GM10266 (cell line): ENCODE data around the gene FLNB.

ENCODE experiments used
- DNase-seq: peaks from one replicate; pipeline ENCODE4 v3.0.0; 2012; ENCODE audit errors: extremely low spot score
- CTCF ChIP-seq: IDR thresholded peaks from 2 replicates; pipeline ENCODE4 v1.5.1; 2012; ENCODE audit warnings: mild to moderate bottlenecking, low read depth; ENCODE audit not compliant: control insufficient read depth, insufficient read depth; ENCODE audit errors: missing control alignments

The FLNB gene

DNA sequence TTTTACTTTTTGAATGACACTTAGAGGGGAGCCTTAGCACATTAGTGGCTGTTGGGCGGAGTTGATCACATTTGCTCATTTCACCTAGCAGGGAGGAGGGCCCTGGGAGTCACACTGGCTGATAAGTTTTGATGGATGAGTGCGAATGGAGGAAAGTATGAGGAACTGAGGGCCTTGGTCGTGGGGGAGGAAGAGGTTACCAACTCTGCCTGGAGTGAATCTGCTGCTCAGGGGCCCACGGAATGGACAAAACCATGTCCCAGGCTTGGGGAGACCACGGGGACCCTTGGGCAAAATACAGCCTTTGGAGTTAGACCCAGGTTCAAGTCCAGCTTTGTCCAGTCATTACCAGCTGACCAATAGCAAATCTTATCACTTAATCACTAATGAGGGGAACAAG, 5.1 kb upstream of the FLNB start:
- TF ChIP-seq CTCF, result no peak
- no peak for DNase-seq

GRCh38 chr3:58004973-58005372, 3.2 kb upstream of the FLNB start:
- no peak for TF ChIP-seq CTCF
- DNase-seq, result no peak

- no peak for TF ChIP-seq CTCF
- no peak for DNase-seq
Observed at GRCh38 chr3:58005669-58006068, 2.6 kb upstream of the FLNB start.

- DNase-seq, result no peak
- TF ChIP-seq CTCF, result no peak
Observed at GRCh38 chr3:58006661-58007060, 1.6 kb upstream of the FLNB start.

- DNase-seq, result peak; percentile 55
- TF ChIP-seq CTCF, result no peak
Observed at GRCh38 chr3:58009026-58009748, 965 bp downstream of the FLNB start.

DNA sequence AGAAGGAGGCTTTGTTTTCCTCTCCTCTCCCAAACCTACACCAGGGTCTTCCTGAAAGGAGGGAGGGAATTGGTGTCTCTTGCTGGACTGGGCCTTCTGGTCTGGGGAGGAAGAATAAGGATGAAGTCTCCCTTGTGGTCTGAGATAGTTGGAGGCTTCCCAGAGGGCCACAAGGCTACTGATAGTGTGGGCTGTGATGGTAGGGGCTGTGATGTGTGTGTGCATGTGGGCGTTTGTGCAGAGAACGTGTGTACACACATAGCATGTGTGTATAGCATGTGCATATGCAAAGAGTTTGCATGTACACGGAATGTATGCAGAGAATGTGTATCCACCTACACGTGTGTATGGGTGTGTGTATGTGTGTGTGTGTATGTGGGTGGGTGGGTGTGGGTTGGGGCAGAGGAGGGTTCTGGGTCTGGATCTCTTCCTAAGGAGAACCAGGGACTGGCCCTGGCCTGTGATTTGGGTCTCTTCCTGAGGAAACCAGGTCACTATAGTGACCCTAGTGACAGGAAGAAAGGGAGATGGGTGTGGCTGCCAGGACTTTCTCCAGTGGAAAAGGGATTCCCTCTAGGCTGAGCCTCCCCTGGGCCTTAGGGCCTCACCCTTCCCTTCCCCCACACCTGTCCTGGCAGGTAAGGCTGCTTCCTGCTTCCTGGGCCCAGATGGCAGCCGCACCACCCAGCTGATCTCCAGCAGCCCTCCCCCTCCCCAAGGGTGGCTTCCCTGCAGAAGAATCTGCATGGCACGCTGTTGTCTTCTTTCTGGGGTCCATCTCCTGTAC, 1.7 kb downstream of the FLNB start:
- no peak for TF ChIP-seq CTCF
- DNase-seq, result no peak

- no peak for DNase-seq
Observed at GRCh38 chr3:58010562-58010961, 2.3 kb downstream of the FLNB start.

More at GRCh38 chr3:58010562-58010961, 2.3 kb downstream of the FLNB start:
- TF ChIP-seq CTCF, result no peak
